SK-N-SH treated with all-trans-retinoic acid at 6 μM for 48 hours (cell line): ENCODE results near the gene USP6NL.

Experiments used
- OSR1 ChIP-seq: fragments of 250-450 bp; sonication (Bioruptor Pico); IDR thresholded peaks from 2 replicates; pipeline ENCODE4 v1.8.0; 2022; ENCODE audit warnings: moderate library complexity, mild to moderate bottlenecking, inconsistent platforms
- TOX ChIP-seq: fragments of 250-450 bp; sonication (Bioruptor Pico); IDR thresholded peaks from 2 replicates; pipeline ENCODE4 v1.8.0; 2021; ENCODE audit warnings: mild to moderate bottlenecking, moderate library complexity, borderline replicate concordance
- TSHZ2 ChIP-seq: fragments of 250-450 bp; sonication (Bioruptor Pico); IDR thresholded peaks from 2 replicates; pipeline ENCODE4 v1.5.0; 2020; ENCODE audit warnings: mild to moderate bottlenecking, moderate library complexity
- ZC3H10 ChIP-seq: fragments of 250-450 bp; sonication (Bioruptor Pico); IDR thresholded peaks from 2 replicates; pipeline ENCODE4 v1.5.1; 2021; ENCODE audit warnings: mild to moderate bottlenecking, moderate library complexity
- ZFP3 ChIP-seq: fragments of 250-450 bp; sonication (Bioruptor Pico); IDR thresholded peaks from 2 replicates; pipeline ENCODE4 v1.5.0; 2020; ENCODE audit warnings: mild to moderate bottlenecking, moderate library complexity
- ZNF8 ChIP-seq: fragments of 450-650 bp; formaldehyde crosslinking; IDR thresholded peaks from 2 replicates; pipeline ENCODE4 v1.5.0; 2020; ENCODE audit warnings: mild to moderate bottlenecking, moderate library complexity
- TF ChIP-seq, protein P1 (sequence below): fragments of 250-450 bp; sonication (Bioruptor Pico); IDR thresholded peaks from 2 replicates; pipeline ENCODE4 v1.8.0; 2020; ENCODE audit warnings: mild to moderate bottlenecking, moderate library complexity, borderline replicate concordance
- TF ChIP-seq, protein P2 (sequence below): fragments of 250-450 bp; sonication (Bioruptor Pico); IDR thresholded peaks from 2 replicates; pipeline ENCODE4 v1.5.1; 2020; ENCODE audit warnings: low read depth, mild to moderate bottlenecking, moderate library complexity

- no peak for TF ChIP-seq ZFP3 (CRISPR knock-in tag)
- TF ChIP-seq ZC3H10 (CRISPR knock-in tag), result no peak
- no peak for TF ChIP-seq TSHZ2 (CRISPR knock-in tag)
- no peak for TF ChIP-seq ZNF8 (CRISPR knock-in tag)
- TF ChIP-seq, protein P1, sequence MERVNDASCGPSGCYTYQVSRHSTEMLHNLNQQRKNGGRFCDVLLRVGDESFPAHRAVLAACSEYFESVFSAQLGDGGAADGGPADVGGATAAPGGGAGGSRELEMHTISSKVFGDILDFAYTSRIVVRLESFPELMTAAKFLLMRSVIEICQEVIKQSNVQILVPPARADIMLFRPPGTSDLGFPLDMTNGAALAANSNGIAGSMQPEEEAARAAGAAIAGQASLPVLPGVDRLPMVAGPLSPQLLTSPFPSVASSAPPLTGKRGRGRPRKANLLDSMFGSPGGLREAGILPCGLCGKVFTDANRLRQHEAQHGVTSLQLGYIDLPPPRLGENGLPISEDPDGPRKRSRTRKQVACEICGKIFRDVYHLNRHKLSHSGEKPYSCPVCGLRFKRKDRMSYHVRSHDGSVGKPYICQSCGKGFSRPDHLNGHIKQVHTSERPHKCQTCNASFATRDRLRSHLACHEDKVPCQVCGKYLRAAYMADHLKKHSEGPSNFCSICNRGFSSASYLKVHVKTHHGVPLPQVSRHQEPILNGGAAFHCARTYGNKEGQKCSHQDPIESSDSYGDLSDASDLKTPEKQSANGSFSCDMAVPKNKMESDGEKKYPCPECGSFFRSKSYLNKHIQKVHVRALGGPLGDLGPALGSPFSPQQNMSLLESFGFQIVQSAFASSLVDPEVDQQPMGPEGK, result no peak
- no peak for TF ChIP-seq TOX (CRISPR knock-in tag)
- TF ChIP-seq, protein P2, sequence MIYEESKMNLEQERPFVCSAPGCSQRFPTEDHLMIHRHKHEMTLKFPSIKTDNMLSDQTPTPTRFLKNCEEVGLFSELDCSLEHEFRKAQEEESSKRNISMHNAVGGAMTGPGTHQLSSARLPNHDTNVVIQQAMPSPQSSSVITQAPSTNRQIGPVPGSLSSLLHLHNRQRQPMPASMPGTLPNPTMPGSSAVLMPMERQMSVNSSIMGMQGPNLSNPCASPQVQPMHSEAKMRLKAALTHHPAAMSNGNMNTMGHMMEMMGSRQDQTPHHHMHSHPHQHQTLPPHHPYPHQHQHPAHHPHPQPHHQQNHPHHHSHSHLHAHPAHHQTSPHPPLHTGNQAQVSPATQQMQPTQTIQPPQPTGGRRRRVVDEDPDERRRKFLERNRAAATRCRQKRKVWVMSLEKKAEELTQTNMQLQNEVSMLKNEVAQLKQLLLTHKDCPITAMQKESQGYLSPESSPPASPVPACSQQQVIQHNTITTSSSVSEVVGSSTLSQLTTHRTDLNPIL (CRISPR knock-in tag), result no peak
- TF ChIP-seq OSR1 (CRISPR knock-in tag), result no peak
Observed at GRCh38 chr10:11416974-11417373, 194.5 kb downstream of the USP6NL start.
